MCF 10A (cell line): ENCODE results near the gene ABI1. TPM values are rescaled to one million over a fixed set of nuclear protein-coding genes. Genes with fewer than 3 reads are reported as not detected.
"Not testable (repeated sequence)": the region's sequence is repeated elsewhere in the genome, so short reads cannot be mapped to it uniquely, and the experiment has no call there.

ENCODE experiments used
- BruUV-seq: library from RNA; stranded (reverse); fragments of 400-500 nt; replicated peaks from 2 replicates; lab custom pipeline; 2021; lab: Mats Ljungman, UMichigan
- CTCF ChIA-PET: fragments of 300-600 bp; sonication (Branson Sonifier 250); formaldehyde crosslinking; extraction: SDS; loops from one replicate; lab custom pipeline; 2021; ENCODE audit warnings: antibody characterized with exemption, inconsistent platforms; lab: Yijun Ruan, JAX
- POLR2A ChIA-PET: fragments of 300-600, 350-650 bp; sonication (Branson Sonifier 250); formaldehyde crosslinking; extraction: SDS; loops from one replicate; lab custom pipeline; 2020; ENCODE audit warnings: antibody characterized with exemption, inconsistent platforms; lab: Yijun Ruan, JAX
- DNase-seq: peaks from one replicate; pipeline ENCODE4 v3.0.0-alpha.2; 2018; ENCODE audit not compliant: unreplicated experiment
- H3K27ac Mint-ChIP-seq: one replicate; pipeline ENCODE4 v1.8.0; 2022; ENCODE audit warnings: mild to moderate bottlenecking, low read depth, mixed read lengths; ENCODE audit not compliant: unreplicated experiment
- H3K27me3 Mint-ChIP-seq: one replicate; pipeline ENCODE4 v1.8.0; 2022; ENCODE audit warnings: mixed read lengths; ENCODE audit not compliant: insufficient read depth, unreplicated experiment
- H3K36me3 Mint-ChIP-seq: one replicate; pipeline ENCODE4 v1.8.0; 2022; ENCODE audit warnings: mild to moderate bottlenecking, moderate library complexity, mixed read lengths; ENCODE audit not compliant: insufficient read depth, unreplicated experiment
- H3K4me1 Mint-ChIP-seq: one replicate; pipeline ENCODE4 v1.8.0; 2022; ENCODE audit warnings: mixed read lengths; ENCODE audit not compliant: insufficient read depth, unreplicated experiment
- H3K4me3 Mint-ChIP-seq: one replicate; pipeline ENCODE4 v1.8.0; 2022; ENCODE audit warnings: mild to moderate bottlenecking, moderate library complexity, mixed read lengths; ENCODE audit not compliant: unreplicated experiment
- H3K9me3 Mint-ChIP-seq: one replicate; pipeline ENCODE4 v1.8.0; 2022; ENCODE audit warnings: mixed read lengths; ENCODE audit not compliant: unreplicated experiment
- CTCF ChIP-seq: fragments of 200-600 bp; IDR thresholded peaks from one replicate; pipeline ENCODE4 v1.8.0; 2022; ENCODE audit warnings: antibody characterized with exemption, mild to moderate bottlenecking; ENCODE audit not compliant: unreplicated experiment
- intact Hi-C: fragments of 100-400 bp; cut with micrococcal nuclease; formaldehyde crosslinking; loops from 2 replicates; pipeline ENCODE4 v1.14.1; 2022
- total RNA-seq: library from RNA; stranded (reverse); gene quantifications from 2 replicates; pipeline ENCODE4 v1.2.3, GENCODE V29; 2022

Gene ABI1
- total RNA-seq, 1 experiment from 2014 or later: 53.0 TPM

GRCh38 chr10:26792758-26793495 lies 67.8 kb downstream of the ABI1 start:
- BruUV-seq: no TSS peak
- ChIA-PET POLR2A (interaction anchor here (1.1 to 1.6 kb wide), 2 partner anchors 12 to 18 kb away, joined by 3 to 6 read pairs; no protein-coding TSS in a partner anchor), CTCF (no interaction called here)
- no peak for TF ChIP-seq CTCF
- DNase-seq: no peak
- H3K4me1 Mint-ChIP-seq: peaks cover 6% of the 10 kb centered on the region
- no peaks in the 10 kb centered on the region for H3K9me3 Mint-ChIP-seq
- intact Hi-C loops: no loop called here
- no peak overlapping the region for H3K4me3 Mint-ChIP-seq
- no peaks in the 10 kb centered on the region for H3K36me3 Mint-ChIP-seq
- no peaks in the 10 kb centered on the region for H3K27me3 Mint-ChIP-seq
- H3K27ac Mint-ChIP-seq: peak overlapping the region; percentile 59

GRCh38 chr10:26790221-26790995 lies 70.3 kb downstream of the ABI1 start:
- intact Hi-C loops: no loop called here
- Mint-ChIP-seq H3K36me3 (peaks cover 8% of the 10 kb centered on the region), H3K4me1 (peaks cover 12% of the 10 kb centered on the region), H3K27ac (no peak overlapping the region), H3K9me3 (no peaks in the 10 kb centered on the region), H3K27me3 (no peaks in the 10 kb centered on the region), H3K4me3 (no peak overlapping the region)
- CTCF ChIA-PET: interaction anchor here (0.6 kb wide), 1 partner anchor 63 kb away, joined by 5 read pairs; no protein-coding TSS in a partner anchor
- BruUV-seq: no TSS peak
- TF ChIP-seq CTCF: no peak
- POLR2A ChIA-PET: interaction anchor here (1.0 to 1.6 kb wide), 2 partner anchors 9 to 69 kb away, joined by 3 to 4 read pairs; no protein-coding TSS in a partner anchor
- DNase-seq: peak; percentile 44

GRCh38 chr10:26789779-26790178 lies 71.0 kb downstream of the ABI1 start:
- H3K4me1 Mint-ChIP-seq: peaks cover 18% of the 10 kb centered on the region
- intact Hi-C loops: not testable (repeated sequence)

GRCh38 chr10:26787362-26787761 lies 73.4 kb downstream of the ABI1 start:
- TF ChIP-seq CTCF: no peak
- POLR2A ChIA-PET: no interaction called here

More at GRCh38 chr10:26789779-26790178, 71.0 kb downstream of the ABI1 start:
- H3K9me3 Mint-ChIP-seq, H3K36me3 Mint-ChIP-seq, BruUV-seq, H3K27me3 Mint-ChIP-seq, CTCF ChIA-PET, H3K27ac Mint-ChIP-seq, DNase-seq, H3K4me3 Mint-ChIP-seq: not testable (repeated sequence)
- POLR2A ChIA-PET: interaction anchor here (1.0 to 1.6 kb wide), 2 partner anchors 9 to 70 kb away, joined by 3 to 4 read pairs; no protein-coding TSS in a partner anchor

More at GRCh38 chr10:26787362-26787761, 73.4 kb downstream of the ABI1 start:
- peaks cover 8% of the 10 kb centered on the region for H3K36me3 Mint-ChIP-seq
- H3K4me1 Mint-ChIP-seq: peaks cover 19% of the 10 kb centered on the region
- H3K27ac Mint-ChIP-seq: no peak overlapping the region
- CTCF ChIA-PET: interaction anchor here (0.6 kb wide), 1 partner anchor 92 kb away, joined by 3 read pairs; no protein-coding TSS in a partner anchor
- BruUV-seq: no TSS peak
- DNase-seq: no peak
- intact Hi-C loops: no loop called here
- no peaks in the 10 kb centered on the region for H3K27me3 Mint-ChIP-seq
- H3K4me3 Mint-ChIP-seq: no peak overlapping the region
- no peaks in the 10 kb centered on the region for H3K9me3 Mint-ChIP-seq
